Thymus (tissue), 11 donors: Measurements from ENCODE around the gene TACC2. TPM values are rescaled to one million over a fixed set of nuclear protein-coding genes. Genes with fewer than 3 reads are reported as not detected.
"Not testable (repeated sequence)": the region's sequence is repeated elsewhere in the genome, so short reads cannot be mapped to it uniquely, and the experiment has no call there.

Experiments
- DNase-seq, 9 donors: peaks; one replicate each; pipeline ENCODE4 v3.0.0-alpha.2; 2013; ENCODE audit warnings: low spot score in 9 of 9, low read depth in 6 of 9, missing footprints in 1 of 9
- H3K27ac ChIP-seq, 2 donors: one replicate each; pipeline ENCODE4 v1.5.1; 2013; ENCODE audit warnings: control low read depth in 1 of 2, low read depth in 1 of 2, low read length in 1 of 2, mild to moderate bottlenecking in 1 of 2, moderate library complexity in 1 of 2
- H3K27me3 ChIP-seq, 2 donors: one replicate each; pipeline ENCODE4 v1.5.1; 2013; ENCODE audit warnings: low read length in 1 of 2; ENCODE audit not compliant: control insufficient read depth in 2 of 2, insufficient read depth in 1 of 2
- H3K36me3 ChIP-seq, 2 donors: one replicate each; pipeline ENCODE4 v1.5.1; 2013; ENCODE audit warnings: low read length in 1 of 2, mild to moderate bottlenecking in 1 of 2, moderate library complexity in 1 of 2; ENCODE audit not compliant: control insufficient read depth in 2 of 2, insufficient read depth in 2 of 2
- H3K4me1 ChIP-seq, 2 donors: one replicate each; pipeline ENCODE4 v1.5.1; 2013; ENCODE audit warnings: low read length in 2 of 2; ENCODE audit not compliant: control insufficient read depth in 2 of 2, insufficient read depth in 2 of 2
- H3K4me3 ChIP-seq, 2 donors: one replicate each; pipeline ENCODE4 v1.5.1; 2013; ENCODE audit warnings: low read length in 2 of 2, control low read depth in 1 of 2, mild to moderate bottlenecking in 1 of 2
- H3K9me3 ChIP-seq, 2 donors: one replicate each; pipeline ENCODE4 v1.5.1; 2013; ENCODE audit warnings: low read length in 1 of 2, mild to moderate bottlenecking in 1 of 2; ENCODE audit not compliant: control insufficient read depth in 2 of 2, insufficient read depth in 1 of 2
- WGBS: extraction: QIAGEN DNeasy Blood & Tissue Kit; methylation state at CpG from one replicate; pipeline ENCODE4 v1.1.7; 2013; 5-methylcytosine and 5-hydroxymethylcytosine counted together
- polyA plus RNA-seq: library from polyadenylated mRNA; stranded (reverse); fragments of 200-250 nt; gene quantifications from one replicate; pipeline ENCODE4 v1.2.3, GENCODE V29; 2013
- total RNA-seq: library from RNA; stranded (reverse); fragments of 120-200 nt; gene quantifications from one replicate; pipeline ENCODE4 v1.2.4, GENCODE V29; 2013
- donor health status: healthy.

Gene TACC2
- total and polyA plus RNA-seq, 2 donors, result 4.6 to 57.3 TPM

DNA sequence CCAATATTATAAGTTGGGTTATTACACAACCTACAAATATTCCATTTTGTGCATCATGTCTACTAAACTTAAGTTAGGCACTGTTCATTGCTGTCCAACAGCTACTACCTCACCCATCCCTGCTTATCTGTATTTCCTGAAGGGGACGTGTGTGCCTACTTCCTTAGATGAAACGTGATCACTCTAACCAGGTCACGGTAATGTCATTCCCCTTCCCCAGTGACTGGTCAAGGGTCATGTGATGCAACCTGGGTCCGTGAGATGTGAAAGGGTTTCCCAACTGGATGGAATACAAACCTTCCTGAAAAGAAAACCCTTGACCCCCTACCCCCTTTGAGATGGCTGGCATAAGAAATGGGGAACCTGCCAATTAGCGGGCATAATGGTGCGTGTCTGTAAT is 12.4 kb upstream of the TACC2 start:
- Histone ChIP-seq H3K27ac (no peak overlapping the region), H3K27me3 (no peaks in the 10 kb centered on the region), H3K4me3 (no peak overlapping the region), H3K4me1 (peaks cover 8 to 9% of the 10 kb centered on the region in 2 donors), H3K36me3 (peaks cover 3 to 8% of the 10 kb centered on the region in 2 donors), H3K9me3 (peaks cover 0 to 18% of the 10 kb centered on the region in 2 donors)
- WGBS, result 97% methylated on average over 6 of the region's 6 CpGs
- DNase-seq, result no peak

DNA sequence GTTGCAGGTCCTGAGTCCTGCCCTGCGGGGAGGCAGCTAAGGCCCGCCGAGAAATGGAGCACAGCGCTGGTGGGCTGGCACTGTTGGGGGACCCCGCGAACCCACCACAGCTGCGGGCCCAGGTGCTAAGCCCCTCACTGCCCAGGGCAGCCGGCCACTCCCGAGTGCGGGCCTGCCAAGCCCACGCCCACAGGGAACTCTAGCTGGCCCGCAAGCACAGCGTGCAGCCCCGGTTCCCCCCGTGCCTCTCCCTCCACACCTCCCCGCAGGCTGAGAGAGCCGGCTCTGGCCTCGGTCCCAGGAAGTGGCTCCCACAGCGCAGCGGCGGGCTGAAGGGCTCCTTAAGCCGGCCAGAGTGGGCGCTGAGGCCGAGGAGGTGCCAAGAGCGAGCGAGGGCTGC is 10.5 kb upstream of the TACC2 start:
- DNase-seq, result no peak
- H3K4me1 ChIP-seq, result peaks cover 5 to 6% of the 10 kb centered on the region in 2 donors

GRCh38 chr10:121981346-121981745 is 7.6 kb upstream of the TACC2 start:
- Histone ChIP-seq H3K9me3 (peaks cover 0 to 15% of the 10 kb centered on the region in 2 donors), H3K4me1 (no peaks in the 10 kb centered on the region), H3K4me3 (no peak overlapping the region), H3K27me3 (no peaks in the 10 kb centered on the region), H3K36me3 (no peaks in the 10 kb centered on the region), H3K27ac (no peak overlapping the region)
- WGBS, result 96% methylated on average over 2 of the region's 2 CpGs
- no peak for DNase-seq

More for the DNA sequence above, 10.5 kb upstream of the TACC2 start:
- Histone ChIP-seq H3K27ac (no peak overlapping the region), H3K27me3 (no peaks in the 10 kb centered on the region), H3K9me3 (peaks cover 0 to 18% of the 10 kb centered on the region in 2 donors), H3K4me3 (no peak overlapping the region), H3K36me3 (no peaks in the 10 kb centered on the region)
- WGBS, result 98% methylated on average over 26 of the region's 26 CpGs

DNA sequence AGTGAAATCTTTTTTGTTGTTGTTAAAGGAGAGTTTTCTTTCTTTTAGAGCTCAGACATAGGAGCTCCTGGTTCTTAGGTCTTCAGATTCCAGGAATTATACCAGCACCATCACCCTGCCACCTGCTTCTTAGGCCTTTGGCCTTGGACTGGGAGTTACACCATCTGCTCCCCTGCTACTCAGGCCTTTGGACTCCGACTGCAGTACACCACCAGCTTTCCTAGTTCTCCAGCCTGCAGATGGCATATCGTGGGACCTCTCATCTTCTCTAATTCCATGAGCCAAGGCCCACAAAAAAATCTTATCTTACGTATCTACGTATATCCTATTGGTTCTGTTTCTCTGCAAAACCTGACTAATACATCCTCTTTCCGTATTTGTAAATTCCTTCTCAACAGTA is 5.1 kb upstream of the TACC2 start:
- Histone ChIP-seq H3K27ac (no peak overlapping the region), H3K36me3 (no peaks in the 10 kb centered on the region)
- WGBS, result 96% methylated on average over 5 of the region's 5 CpGs

DNA sequence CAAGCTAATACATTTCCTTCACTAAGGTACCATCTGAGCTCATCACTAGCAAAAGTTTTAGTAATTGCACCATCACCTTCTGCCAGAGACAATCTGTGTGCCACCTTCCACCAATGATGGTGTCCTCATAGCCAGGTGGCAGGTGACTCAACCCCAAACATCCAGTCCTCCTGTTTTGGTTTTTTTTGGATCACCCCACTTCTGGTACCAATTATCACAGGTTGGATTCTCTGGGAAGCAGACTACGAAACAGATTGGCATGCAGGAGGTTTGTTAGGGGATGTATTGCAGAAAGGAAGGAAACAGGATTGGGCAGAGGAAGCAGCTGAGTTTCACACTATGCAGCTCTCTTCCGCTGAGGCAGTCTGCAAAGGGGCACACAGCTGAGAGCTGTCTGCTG is 4.5 kb upstream of the TACC2 start:
- no peak for DNase-seq
- WGBS, result 83% methylated on average over 2 of the region's 2 CpGs
- no peak overlapping the region for H3K27ac ChIP-seq
- no peaks in the 10 kb centered on the region for H3K4me1 ChIP-seq
- no peak overlapping the region for H3K4me3 ChIP-seq
- peaks cover 0 to 8% of the 10 kb centered on the region in 2 donors for H3K9me3 ChIP-seq
- no peaks in the 10 kb centered on the region for H3K36me3 ChIP-seq
- no peaks in the 10 kb centered on the region for H3K27me3 ChIP-seq

More for the DNA sequence above, 5.1 kb upstream of the TACC2 start:
- H3K9me3 ChIP-seq, result peaks cover 0 to 8% of the 10 kb centered on the region in 2 donors
- no peaks in the 10 kb centered on the region for H3K27me3 ChIP-seq
- no peaks in the 10 kb centered on the region for H3K4me1 ChIP-seq
- H3K4me3 ChIP-seq, result no peak overlapping the region
- no peak for DNase-seq

- no peak overlapping the region for H3K4me3 ChIP-seq
- no peak overlapping the region for H3K27ac ChIP-seq
- no peak for DNase-seq
- no peaks in the 10 kb centered on the region for H3K36me3 ChIP-seq
- WGBS, result 92% methylated on average over 9 of the region's 9 CpGs
- H3K9me3 ChIP-seq, result no peaks in the 10 kb centered on the region
- H3K27me3 ChIP-seq, result peaks cover 0 to 5% of the 10 kb centered on the region in 2 donors
- H3K4me1 ChIP-seq, result no peaks in the 10 kb centered on the region
Observed at GRCh38 chr10:121990015-121990677, 1.2 kb downstream of the TACC2 start.

- H3K9me3 ChIP-seq, H3K36me3 ChIP-seq, H3K27ac ChIP-seq, H3K4me3 ChIP-seq, DNase-seq, H3K4me1 ChIP-seq, H3K27me3 ChIP-seq: not testable (repeated sequence)
- WGBS, result 81% methylated on average over 4 of the region's 4 CpGs
Observed at GRCh38 chr10:121991727-121992126, 2.8 kb downstream of the TACC2 start.

- peak overlapping the region; percentile 71 to 72 for H3K27ac ChIP-seq
- 51% methylated on average over 10 of the region's 10 CpGs for WGBS
- no peaks in the 10 kb centered on the region for H3K4me1 ChIP-seq
Observed at GRCh38 chr10:121994429-121994941, 5.5 kb downstream of the TACC2 start.

DNA sequence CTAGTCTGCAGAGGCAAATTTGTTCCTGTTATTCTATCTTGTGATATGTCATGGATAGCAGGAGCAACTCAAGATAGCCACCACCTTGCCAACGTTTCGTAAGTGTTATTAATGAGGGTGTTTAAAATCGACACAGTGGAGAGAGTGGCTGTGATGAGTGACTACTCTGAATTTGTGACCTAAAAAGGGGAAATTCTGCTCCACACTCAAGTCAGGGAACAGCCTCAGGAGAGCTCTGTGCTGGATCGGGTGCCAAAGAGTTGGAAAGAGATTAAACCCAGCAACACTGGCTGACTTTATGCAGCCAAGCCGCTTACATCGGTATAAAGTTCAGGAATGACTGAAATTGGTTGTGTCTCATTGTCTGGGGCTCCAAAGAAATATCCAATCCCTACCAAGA is 9.5 kb downstream of the TACC2 start:
- no peak for DNase-seq
- 88% methylated on average over 6 of the region's 6 CpGs for WGBS
- Histone ChIP-seq H3K4me3 (no peak overlapping the region), H3K27me3 (peaks cover 0 to 5% of the 10 kb centered on the region in 2 donors), H3K9me3 (no peaks in the 10 kb centered on the region), H3K36me3 (no peaks in the 10 kb centered on the region), H3K4me1 (no peaks in the 10 kb centered on the region), H3K27ac (no peak overlapping the region)

More at GRCh38 chr10:121994429-121994941, 5.5 kb downstream of the TACC2 start:
- Histone ChIP-seq H3K36me3 (no peaks in the 10 kb centered on the region), H3K9me3 (no peaks in the 10 kb centered on the region), H3K27me3 (peaks cover 0 to 5% of the 10 kb centered on the region in 2 donors), H3K4me3 (no peak overlapping the region)
- DNase-seq, result no peak
